ENCODE data around the gene UBA3. TPM values are rescaled to one million over a fixed set of nuclear protein-coding genes. Genes with fewer than 3 reads are reported as not detected.
A peak's percentile ranks its signal among the peaks of the same experiment; 100 is the strongest.

The UBA3 gene
- total RNA-seq, 2 donors from 2014 or later = 74.6 to 76.6 TPM

DNA sequence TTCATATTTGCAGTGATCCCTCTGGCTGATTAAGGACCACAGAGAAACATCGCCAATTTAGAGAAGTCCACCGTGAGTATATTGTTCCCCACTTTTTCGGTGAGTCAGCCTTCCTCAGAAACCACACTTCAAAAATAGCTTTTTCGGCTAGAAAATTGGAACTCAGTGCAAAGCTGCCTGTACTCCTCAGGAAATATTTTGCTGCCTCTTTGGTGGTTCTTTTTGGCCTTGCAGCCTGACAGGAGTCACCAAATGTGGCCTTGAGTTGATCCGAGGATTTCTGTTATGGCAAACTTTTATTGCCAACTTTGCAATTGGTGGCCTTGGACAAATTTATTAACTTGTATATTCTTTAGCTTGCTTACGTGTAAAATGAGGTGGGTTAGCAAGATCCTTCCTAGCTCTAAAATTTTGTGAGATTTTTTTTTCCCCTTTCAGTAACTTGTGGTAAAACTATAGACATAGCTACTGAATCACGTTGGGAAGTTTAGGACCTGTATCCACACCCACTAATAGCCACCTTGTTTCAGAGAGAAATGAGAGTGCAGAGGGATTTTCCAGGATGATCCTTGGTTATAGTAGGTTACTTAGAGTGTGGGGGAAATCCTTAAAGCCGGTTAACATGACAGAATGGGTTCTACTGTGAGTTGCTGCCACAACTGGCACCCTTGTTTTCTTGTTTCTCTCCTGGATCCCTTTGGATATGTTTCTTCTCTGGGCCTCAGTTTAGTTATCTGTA is 14.5 kb upstream of the UBA3 start:
- Mint-ChIP-seq H3K36me3 (ENCODE audit: low read depth) (no peaks in the 10 kb centered on the region), H3K4me3 (no peak overlapping the region), H3K9me3 (no peaks in the 10 kb centered on the region), H3K27ac (peak overlapping the region; percentile 20), H3K4me1 (peaks cover 5% of the 10 kb centered on the region), H3K27me3 (ENCODE audit: insufficient read depth) (no peaks in the 10 kb centered on the region)
- Histone ChIP-seq H3K4me1 (ENCODE audit: control insufficient read depth, insufficient read depth, low read length) (no peaks in the 10 kb centered on the region), H3K27me3 (ENCODE audit: control insufficient read depth, insufficient read depth, low read length, poor library complexity, severe bottlenecking) (no peaks in the 10 kb centered on the region), H3K9ac (ENCODE audit: extremely low read depth, low read length, poor library complexity, severe bottlenecking) (no peak overlapping the region), H3K4me3 (ENCODE audit: low read length) (no peak overlapping the region), H3K36me3 (ENCODE audit: control insufficient read depth, insufficient read depth, low read length) (no peaks in the 10 kb centered on the region), H3K9me3 (ENCODE audit: control insufficient read depth, low read length) (no peaks in the 10 kb centered on the region), H3K27ac (ENCODE audit: low read depth, low read length) (no peak overlapping the region)
- 92 to 93% methylated on average over 5 to 8 of the region's 8 CpGs for WGBS, 2 experiments (ENCODE audit: insufficient coverage in 1 of 2, insufficient read length in 1 of 2)
- TF ChIP-seq, protein P1, sequence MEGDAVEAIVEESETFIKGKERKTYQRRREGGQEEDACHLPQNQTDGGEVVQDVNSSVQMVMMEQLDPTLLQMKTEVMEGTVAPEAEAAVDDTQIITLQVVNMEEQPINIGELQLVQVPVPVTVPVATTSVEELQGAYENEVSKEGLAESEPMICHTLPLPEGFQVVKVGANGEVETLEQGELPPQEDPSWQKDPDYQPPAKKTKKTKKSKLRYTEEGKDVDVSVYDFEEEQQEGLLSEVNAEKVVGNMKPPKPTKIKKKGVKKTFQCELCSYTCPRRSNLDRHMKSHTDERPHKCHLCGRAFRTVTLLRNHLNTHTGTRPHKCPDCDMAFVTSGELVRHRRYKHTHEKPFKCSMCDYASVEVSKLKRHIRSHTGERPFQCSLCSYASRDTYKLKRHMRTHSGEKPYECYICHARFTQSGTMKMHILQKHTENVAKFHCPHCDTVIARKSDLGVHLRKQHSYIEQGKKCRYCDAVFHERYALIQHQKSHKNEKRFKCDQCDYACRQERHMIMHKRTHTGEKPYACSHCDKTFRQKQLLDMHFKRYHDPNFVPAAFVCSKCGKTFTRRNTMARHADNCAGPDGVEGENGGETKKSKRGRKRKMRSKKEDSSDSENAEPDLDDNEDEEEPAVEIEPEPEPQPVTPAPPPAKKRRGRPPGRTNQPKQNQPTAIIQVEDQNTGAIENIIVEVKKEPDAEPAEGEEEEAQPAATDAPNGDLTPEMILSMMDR (conservative IDR thresholded peaks at IDR 0.05) = no peak
- DNase-seq = no peak

DNA sequence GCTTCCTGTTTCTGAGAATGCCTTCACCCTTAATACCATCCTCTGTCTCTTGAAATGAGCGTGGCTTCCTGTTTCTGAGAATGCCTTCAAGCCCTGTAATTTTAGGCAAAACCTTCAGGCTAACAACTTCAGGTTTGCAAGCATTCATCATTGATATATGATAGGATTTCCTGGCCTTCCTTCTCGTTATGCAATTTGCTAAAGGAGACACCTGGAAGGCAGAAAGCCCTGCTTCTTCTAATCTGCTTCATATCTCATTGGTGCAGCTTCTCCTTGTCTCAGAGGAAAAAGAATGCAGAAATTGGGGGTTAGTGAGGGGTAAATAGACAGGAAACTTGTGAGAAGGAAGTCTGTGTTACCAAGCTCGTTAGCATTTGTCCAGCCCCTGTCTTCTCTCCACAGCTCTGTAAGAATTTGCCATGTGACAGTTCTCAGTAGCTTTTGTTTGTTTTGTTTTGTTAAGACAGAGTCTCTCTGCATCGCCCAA is 11.9 kb upstream of the UBA3 start:
- Mint-ChIP-seq H3K4me3 (no peak overlapping the region), H3K36me3 (ENCODE audit: low read depth) (no peaks in the 10 kb centered on the region), H3K9me3 (no peaks in the 10 kb centered on the region), H3K4me1 (peaks cover 12% of the 10 kb centered on the region), H3K27me3 (ENCODE audit: insufficient read depth) (no peaks in the 10 kb centered on the region), H3K27ac (no peak overlapping the region)
- TF ChIP-seq, protein P1 (conservative IDR thresholded peaks at IDR 0.05) = no peak
- DNase-seq = no peak
- 46 to 82% methylated on average over 3 to 4 of the region's 4 CpGs for WGBS, 2 experiments (ENCODE audit: insufficient coverage in 1 of 2, insufficient read length in 1 of 2)
- no peak overlapping the region for H3K9ac ChIP-seq (ENCODE audit: extremely low read depth, low read length, poor library complexity, severe bottlenecking)
- no peaks in the 10 kb centered on the region for H3K27me3 ChIP-seq (ENCODE audit: control insufficient read depth, insufficient read depth, low read length, poor library complexity, severe bottlenecking)
- H3K4me1 ChIP-seq (ENCODE audit: control insufficient read depth, insufficient read depth, low read length) = peaks cover 4% of the 10 kb centered on the region
- H3K36me3 ChIP-seq (ENCODE audit: control insufficient read depth, insufficient read depth, low read length) = no peaks in the 10 kb centered on the region
- H3K27ac ChIP-seq (ENCODE audit: low read depth, low read length) = no peak overlapping the region
- no peaks in the 10 kb centered on the region for H3K9me3 ChIP-seq (ENCODE audit: control insufficient read depth, low read length)
- no peak overlapping the region for H3K4me3 ChIP-seq (ENCODE audit: low read length)

DNA sequence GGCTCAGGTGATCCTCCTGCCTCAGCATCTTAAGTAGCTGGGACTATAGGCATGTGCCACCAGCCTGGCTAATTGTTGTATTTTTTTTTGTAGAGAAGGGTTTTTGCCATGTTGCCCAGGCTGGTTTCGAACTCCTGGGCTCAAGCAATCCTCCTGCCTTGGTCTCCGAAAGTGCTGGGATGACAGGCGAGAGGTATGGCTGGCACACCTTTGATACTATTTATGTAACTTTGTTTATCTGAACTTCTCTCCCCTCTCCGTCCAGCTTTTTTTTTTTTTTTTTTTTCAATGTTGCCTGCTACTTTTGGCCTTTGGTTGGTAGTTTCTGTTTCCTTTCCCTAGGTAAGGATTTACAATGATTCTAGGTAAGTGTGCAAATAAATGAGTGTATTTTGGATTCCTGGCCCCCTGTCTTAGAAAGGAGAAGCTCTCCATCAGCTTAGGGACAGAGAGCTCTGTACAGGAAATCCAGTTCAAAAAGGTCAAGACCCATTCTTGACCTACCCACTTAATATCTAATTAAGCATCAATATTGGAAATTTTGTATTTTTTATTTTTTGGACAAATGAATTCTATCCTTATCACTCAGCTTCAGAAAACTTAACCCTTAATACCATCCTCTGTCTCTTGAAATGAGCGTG is 11.3 kb upstream of the UBA3 start:
- Mint-ChIP-seq H3K27ac (no peak overlapping the region), H3K4me3 (no peak overlapping the region), H3K27me3 (ENCODE audit: insufficient read depth) (no peaks in the 10 kb centered on the region), H3K36me3 (ENCODE audit: low read depth) (no peaks in the 10 kb centered on the region), H3K4me1 (peaks cover 12% of the 10 kb centered on the region), H3K9me3 (no peaks in the 10 kb centered on the region)
- peaks cover 4% of the 10 kb centered on the region for H3K4me1 ChIP-seq (ENCODE audit: control insufficient read depth, insufficient read depth, low read length)
- no peak overlapping the region for H3K27ac ChIP-seq (ENCODE audit: low read depth, low read length)
- H3K36me3 ChIP-seq (ENCODE audit: control insufficient read depth, insufficient read depth, low read length) = no peaks in the 10 kb centered on the region
- H3K4me3 ChIP-seq (ENCODE audit: low read length) = no peak overlapping the region
- H3K9ac ChIP-seq (ENCODE audit: extremely low read depth, low read length, poor library complexity, severe bottlenecking) = no peak overlapping the region
- DNase-seq = no peak
- WGBS, 2 experiments (ENCODE audit: insufficient coverage in 1 of 2, insufficient read length in 1 of 2) = 86 to 88% methylated on average over 4 to 5 of the region's 5 CpGs
- TF ChIP-seq, protein P1 (conservative IDR thresholded peaks at IDR 0.05) = no peak
- no peaks in the 10 kb centered on the region for H3K9me3 ChIP-seq (ENCODE audit: control insufficient read depth, low read length)
- no peaks in the 10 kb centered on the region for H3K27me3 ChIP-seq (ENCODE audit: control insufficient read depth, insufficient read depth, low read length, poor library complexity, severe bottlenecking)

All from endodermal cell (in vitro differentiated cells).